ENCODE measurements around the gene JTB. TPM values are rescaled to one million over a fixed set of nuclear protein-coding genes. Genes with fewer than 3 reads are reported as not detected.

The JTB gene
- total and polyA plus RNA-seq, 2 experiments from 2014 or later, result 183 to 242 TPM

- no peak for TF ChIP-seq EZH2 (IDR thresholded peaks at IDR 0.05; ENCODE audit: insufficient read depth, poor library complexity, severe bottlenecking)
- TF ChIP-seq EZH2phosphoT487 (IDR thresholded peaks at IDR 0.05; ENCODE audit: insufficient read depth, low read depth), result no peak
- Histone ChIP-seq H3F3A (ENCODE audit: insufficient read depth) (peaks cover 39% of the 10 kb centered on the region), H3K79me2 (ENCODE audit: insufficient read depth) (peaks cover 36% of the 10 kb centered on the region), H3K27ac (peak overlapping the region; percentile 74), H3K4me2 (ENCODE audit: unreplicated experiment) (peak overlapping the region; percentile 82), H2AFZ (peak overlapping the region; percentile 90), H3K36me3 (ENCODE audit: low read depth) (peaks cover 27% of the 10 kb centered on the region), H3K9me3 (ENCODE audit: low read depth) (no peaks in the 10 kb centered on the region), H3K9ac (peak overlapping the region; percentile 92), H3K27me3 (replicated peaks; ENCODE audit: insufficient read depth) (no peaks in the 10 kb centered on the region), H3K4me1 (ENCODE audit: insufficient read depth) (peaks cover 17% of the 10 kb centered on the region), H3K9me2 (ENCODE audit: insufficient read depth) (no peaks in the 10 kb centered on the region), H3K4me3 (peak overlapping the region; percentile 84), H4K20me1 (ENCODE audit: insufficient read depth) (no peaks in the 10 kb centered on the region)
- 0 to 2% methylated on average over 16 of the region's 16 CpGs for WGBS, 2 experiments (ENCODE audit: low coverage in 1 of 2, low lambda C conversion rate in 2 of 2, missing lambda C conversion rate in 2 of 2)
- in situ Hi-C loops (cut with MboI), result no loop called here
- DNase-seq, result no peak
These were observed 640 bp downstream of the JTB start for GRCh38 chr1:153976819-153977249.

DNA sequence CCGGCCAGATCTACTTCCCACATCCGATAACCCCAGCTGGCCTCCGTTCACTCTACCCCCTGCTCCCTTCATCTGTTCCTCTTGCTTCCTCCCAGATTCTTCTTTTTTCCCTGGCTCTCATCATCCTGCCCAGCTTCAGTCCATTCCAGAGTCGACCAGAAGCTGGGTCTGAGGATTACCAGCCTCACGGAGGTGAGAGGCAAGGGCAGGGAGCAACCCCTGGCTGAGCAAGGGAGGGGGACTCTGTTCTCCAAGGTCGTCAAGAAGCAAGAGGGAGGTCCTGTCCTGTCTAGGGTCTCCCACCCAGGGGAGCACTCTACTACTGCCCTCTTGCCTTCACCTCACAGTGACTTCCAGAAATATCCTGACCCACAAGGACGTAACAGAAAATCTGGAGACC, 3.9 kb downstream of the JTB start:
- Histone ChIP-seq H3K36me3 (ENCODE audit: low read depth) (peaks cover 20% of the 10 kb centered on the region), H3K9me2 (ENCODE audit: insufficient read depth) (no peaks in the 10 kb centered on the region), H3K27me3 (replicated peaks; ENCODE audit: insufficient read depth) (no peaks in the 10 kb centered on the region), H3K9ac (no peak overlapping the region), H2AFZ (no peak overlapping the region), H3K9me3 (ENCODE audit: low read depth) (no peaks in the 10 kb centered on the region), H4K20me1 (ENCODE audit: insufficient read depth) (no peaks in the 10 kb centered on the region), H3K79me2 (ENCODE audit: insufficient read depth) (peaks cover 21% of the 10 kb centered on the region), H3K4me3 (no peak overlapping the region), H3K4me1 (ENCODE audit: insufficient read depth) (peaks cover 17% of the 10 kb centered on the region), H3F3A (ENCODE audit: insufficient read depth) (peaks cover 18% of the 10 kb centered on the region), H3K4me2 (ENCODE audit: unreplicated experiment) (no peak overlapping the region), H3K27ac (no peak overlapping the region)
- TF ChIP-seq EZH2phosphoT487 (IDR thresholded peaks at IDR 0.05; ENCODE audit: insufficient read depth, low read depth) (no peak), EZH2 (IDR thresholded peaks at IDR 0.05; ENCODE audit: insufficient read depth, poor library complexity, severe bottlenecking) (no peak)
- DNase-seq, result no peak
- WGBS, 2 experiments (ENCODE audit: low coverage in 1 of 2, low lambda C conversion rate in 2 of 2, missing lambda C conversion rate in 2 of 2), result 71 to 72% methylated on average over 7 of the region's 7 CpGs
- in situ Hi-C loops (cut with MboI), result no loop called here

DNA sequence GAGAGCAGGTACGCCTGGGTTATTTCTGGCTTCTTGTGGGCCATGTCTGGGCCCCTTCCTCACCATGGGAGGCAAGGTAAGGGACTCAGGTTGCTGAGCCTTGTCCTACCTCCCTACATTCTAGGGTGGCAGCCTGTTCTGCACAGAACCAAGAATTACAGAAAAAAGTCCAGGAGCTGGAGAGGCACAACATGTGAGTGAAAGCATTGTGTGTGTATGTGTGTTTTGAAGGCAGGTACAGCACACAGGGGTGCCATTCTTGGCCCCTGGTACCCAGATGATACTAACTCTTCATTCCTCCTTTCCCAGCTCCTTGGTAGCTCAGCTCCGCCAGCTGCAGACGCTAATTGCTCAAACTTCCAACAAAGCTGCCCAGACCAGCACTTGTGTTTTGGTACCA, 4.4 kb downstream of the JTB start:
- TF ChIP-seq EZH2 (IDR thresholded peaks at IDR 0.05; ENCODE audit: insufficient read depth, poor library complexity, severe bottlenecking), result no peak
- no peak for TF ChIP-seq EZH2phosphoT487 (IDR thresholded peaks at IDR 0.05; ENCODE audit: insufficient read depth, low read depth)
- H3K27ac ChIP-seq, result no peak overlapping the region
- in situ Hi-C loops (cut with MboI), result no loop called here

DNA sequence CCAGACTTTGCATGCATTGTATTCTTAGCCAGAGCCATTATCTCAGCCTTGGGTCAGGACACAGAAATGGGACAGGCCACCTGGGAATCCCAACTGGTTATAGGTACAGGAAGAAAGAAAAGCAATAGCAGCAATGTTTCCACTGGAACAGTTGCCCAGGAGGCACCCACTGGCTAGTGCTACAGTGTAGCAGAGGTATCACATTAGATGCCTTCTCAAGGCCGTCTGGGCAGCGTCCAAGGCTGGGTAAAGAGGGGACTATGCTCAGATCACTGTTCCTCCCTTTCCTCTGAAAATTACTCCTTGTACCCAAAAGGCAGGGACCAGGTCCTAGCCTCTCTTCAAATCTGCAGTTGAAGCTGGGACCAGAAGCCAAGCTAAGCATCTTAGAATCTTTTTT, 7.1 kb downstream of the JTB start:
- Histone ChIP-seq H3K27ac (no peak overlapping the region), H3K9me3 (ENCODE audit: low read depth) (no peaks in the 10 kb centered on the region), H2AFZ (no peak overlapping the region), H3F3A (ENCODE audit: insufficient read depth) (peaks cover 23% of the 10 kb centered on the region), H3K4me2 (ENCODE audit: unreplicated experiment) (no peak overlapping the region), H3K36me3 (ENCODE audit: low read depth) (peaks cover 14% of the 10 kb centered on the region; the same call in 1 of the 2 replicates), H4K20me1 (ENCODE audit: insufficient read depth) (no peaks in the 10 kb centered on the region), H3K4me1 (ENCODE audit: insufficient read depth) (peaks cover 16% of the 10 kb centered on the region), H3K4me3 (no peak overlapping the region), H3K27me3 (replicated peaks; ENCODE audit: insufficient read depth) (no peaks in the 10 kb centered on the region), H3K9ac (no peak overlapping the region), H3K9me2 (ENCODE audit: insufficient read depth) (no peaks in the 10 kb centered on the region), H3K79me2 (ENCODE audit: insufficient read depth) (peaks cover 10% of the 10 kb centered on the region)
- WGBS, 2 experiments (ENCODE audit: low coverage in 1 of 2, low lambda C conversion rate in 2 of 2, missing lambda C conversion rate in 2 of 2), result 68 to 76% methylated on average over 2 of the region's 2 CpGs
- no peak for TF ChIP-seq EZH2 (IDR thresholded peaks at IDR 0.05; ENCODE audit: insufficient read depth, poor library complexity, severe bottlenecking)
- TF ChIP-seq EZH2phosphoT487 (IDR thresholded peaks at IDR 0.05; ENCODE audit: insufficient read depth, low read depth), result no peak
- in situ Hi-C loops (cut with MboI), result no loop called here
- DNase-seq, result no peak

More for the DNA sequence above, 4.4 kb downstream of the JTB start:
- Histone ChIP-seq H4K20me1 (ENCODE audit: insufficient read depth) (no peaks in the 10 kb centered on the region), H3K9ac (no peak overlapping the region), H3K27me3 (replicated peaks; ENCODE audit: insufficient read depth) (no peaks in the 10 kb centered on the region), H3K36me3 (ENCODE audit: low read depth) (peaks cover 20% of the 10 kb centered on the region), H2AFZ (no peak overlapping the region), H3K79me2 (ENCODE audit: insufficient read depth) (peaks cover 21% of the 10 kb centered on the region), H3K4me3 (no peak overlapping the region), H3K9me2 (ENCODE audit: insufficient read depth) (no peaks in the 10 kb centered on the region), H3F3A (ENCODE audit: insufficient read depth) (peaks cover 13% of the 10 kb centered on the region), H3K9me3 (ENCODE audit: low read depth) (no peaks in the 10 kb centered on the region), H3K4me1 (ENCODE audit: insufficient read depth) (peaks cover 16% of the 10 kb centered on the region), H3K4me2 (ENCODE audit: unreplicated experiment) (no peak overlapping the region)
- 74 to 75% methylated on average over 3 of the region's 3 CpGs for WGBS, 2 experiments (ENCODE audit: low coverage in 1 of 2, low lambda C conversion rate in 2 of 2, missing lambda C conversion rate in 2 of 2)
- DNase-seq, result no peak

DNA sequence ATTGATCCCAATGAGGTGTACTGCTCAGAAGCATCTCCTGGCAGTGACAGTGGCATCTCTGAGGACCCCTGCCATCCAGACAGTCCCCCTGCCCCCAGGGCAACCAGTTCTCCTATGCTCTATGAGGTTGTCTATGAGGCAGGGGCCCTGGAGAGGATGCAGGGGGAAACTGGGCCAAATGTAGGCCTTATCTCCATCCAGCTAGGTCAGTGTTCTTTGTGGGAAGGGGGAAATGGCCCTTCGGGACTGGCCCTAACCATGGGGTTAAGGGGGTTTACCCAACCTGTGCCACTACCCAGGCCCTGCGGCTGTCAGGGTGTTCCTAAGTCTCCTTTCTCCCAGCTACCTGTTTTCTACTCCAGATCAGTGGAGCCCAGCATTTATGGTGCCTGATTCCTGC, 8.5 kb downstream of the JTB start:
- no peak overlapping the region for H3K9ac ChIP-seq
- H3K36me3 ChIP-seq (ENCODE audit: low read depth), result 0 out of 2 replicates have a peak, but pooled peaks cover 3% of the 10 kb centered on the region
- H4K20me1 ChIP-seq (ENCODE audit: insufficient read depth), result no peaks in the 10 kb centered on the region
- H3K9me3 ChIP-seq (ENCODE audit: low read depth), result no peaks in the 10 kb centered on the region
- TF ChIP-seq EZH2 (IDR thresholded peaks at IDR 0.05; ENCODE audit: insufficient read depth, poor library complexity, severe bottlenecking), result no peak
- no peak for TF ChIP-seq EZH2phosphoT487 (IDR thresholded peaks at IDR 0.05; ENCODE audit: insufficient read depth, low read depth)
- H3K27ac ChIP-seq, result no peak overlapping the region
- 89 to 100% methylated on average over 2 of the region's 2 CpGs for WGBS, 2 experiments (ENCODE audit: low coverage in 1 of 2, low lambda C conversion rate in 2 of 2, missing lambda C conversion rate in 2 of 2)
- H3K4me1 ChIP-seq (ENCODE audit: insufficient read depth), result peaks cover 21% of the 10 kb centered on the region
- no peaks in the 10 kb centered on the region for H3K9me2 ChIP-seq (ENCODE audit: insufficient read depth)
- no peaks in the 10 kb centered on the region for H3K27me3 ChIP-seq (replicated peaks; ENCODE audit: insufficient read depth)
- peaks cover 21% of the 10 kb centered on the region for H3K79me2 ChIP-seq (ENCODE audit: insufficient read depth)
- no peak overlapping the region for H2AFZ ChIP-seq
- DNase-seq, result no peak
- in situ Hi-C loops (cut with MboI), result no loop called here
- H3K4me2 ChIP-seq (ENCODE audit: unreplicated experiment), result no peak overlapping the region
- H3F3A ChIP-seq (ENCODE audit: insufficient read depth), result peaks cover 14% of the 10 kb centered on the region
- H3K4me3 ChIP-seq, result no peak overlapping the region

Measured in GM23248 (cell line).